SK-N-MC (cell line): ENCODE results near the gene SIGLEC15.

ENCODE experiments used
- DNase-seq: peaks from one replicate; pipeline ENCODE4 v3.0.0-alpha.2; 2011; ENCODE audit warnings: low read depth, low spot score
- H3K27ac ChIP-seq: fragments of 200-600 bp; sonication (generic); 2 replicates; pipeline ENCODE4 v1.5.1; 2016; ENCODE audit warnings: mixed run types
- H3K36me3 ChIP-seq: fragments of 200-600 bp; sonication (generic); 2 replicates; pipeline ENCODE4 v1.6.1; 2017; ENCODE audit warnings: antibody characterized with exemption, low read length, mixed read lengths; ENCODE audit not compliant: insufficient read depth
- H3K4me3 ChIP-seq: fragments of 200-600 bp; sonication (generic); 2 replicates; pipeline ENCODE4 v1.5.1; 2016
- H3K9ac ChIP-seq: fragments of 200-600 bp; sonication (generic); 2 replicates; pipeline ENCODE4 v1.8.0; 2017; ENCODE audit warnings: mixed run types, mixed read lengths; ENCODE audit not compliant: insufficient read length
- H3K9me3 ChIP-seq: fragments of 200-600 bp; sonication (generic); 2 replicates; pipeline ENCODE4 v1.6.1; 2017; ENCODE audit warnings: low read depth, mild to moderate bottlenecking, antibody characterized with exemption, low read length, moderate library complexity, mixed read lengths
- EZH2 ChIP-seq: fragments of 200-600 bp; sonication (generic); IDR thresholded peaks from one replicate; pipeline ENCODE4 v1.6.1; 2017; ENCODE audit warnings: antibody characterized with exemption
- FOXP2 ChIP-seq: optimal IDR thresholded peaks from 2 replicates; pipeline ENCODE3; 2011; ENCODE audit warnings: mild to moderate bottlenecking, moderate library complexity; ENCODE audit not compliant: insufficient read depth; ENCODE audit errors: extremely low read length, control extremely low read depth
- POLR2AphosphoS5 ChIP-seq: IDR thresholded peaks from 2 replicates; pipeline ENCODE4 v1.6.1; 2012; ENCODE audit warnings: mild to moderate bottlenecking, low read depth, low read length, borderline replicate concordance

SIGLEC15 gene

GRCh38 chr18:45877403-45877802, 51.9 kb downstream of the SIGLEC15 start:
- no peak for DNase-seq
- Histone ChIP-seq H3K9ac (no peak overlapping the region), H3K9me3 (no peaks in the 10 kb centered on the region), H3K4me3 (no peak overlapping the region), H3K27ac (no peak overlapping the region), H3K36me3 (peaks cover 11% of the 10 kb centered on the region; the same call in 1 of the 2 replicates)
- TF ChIP-seq EZH2 (no peak), POLR2AphosphoS5 (no peak), FOXP2 (no peak)

DNA sequence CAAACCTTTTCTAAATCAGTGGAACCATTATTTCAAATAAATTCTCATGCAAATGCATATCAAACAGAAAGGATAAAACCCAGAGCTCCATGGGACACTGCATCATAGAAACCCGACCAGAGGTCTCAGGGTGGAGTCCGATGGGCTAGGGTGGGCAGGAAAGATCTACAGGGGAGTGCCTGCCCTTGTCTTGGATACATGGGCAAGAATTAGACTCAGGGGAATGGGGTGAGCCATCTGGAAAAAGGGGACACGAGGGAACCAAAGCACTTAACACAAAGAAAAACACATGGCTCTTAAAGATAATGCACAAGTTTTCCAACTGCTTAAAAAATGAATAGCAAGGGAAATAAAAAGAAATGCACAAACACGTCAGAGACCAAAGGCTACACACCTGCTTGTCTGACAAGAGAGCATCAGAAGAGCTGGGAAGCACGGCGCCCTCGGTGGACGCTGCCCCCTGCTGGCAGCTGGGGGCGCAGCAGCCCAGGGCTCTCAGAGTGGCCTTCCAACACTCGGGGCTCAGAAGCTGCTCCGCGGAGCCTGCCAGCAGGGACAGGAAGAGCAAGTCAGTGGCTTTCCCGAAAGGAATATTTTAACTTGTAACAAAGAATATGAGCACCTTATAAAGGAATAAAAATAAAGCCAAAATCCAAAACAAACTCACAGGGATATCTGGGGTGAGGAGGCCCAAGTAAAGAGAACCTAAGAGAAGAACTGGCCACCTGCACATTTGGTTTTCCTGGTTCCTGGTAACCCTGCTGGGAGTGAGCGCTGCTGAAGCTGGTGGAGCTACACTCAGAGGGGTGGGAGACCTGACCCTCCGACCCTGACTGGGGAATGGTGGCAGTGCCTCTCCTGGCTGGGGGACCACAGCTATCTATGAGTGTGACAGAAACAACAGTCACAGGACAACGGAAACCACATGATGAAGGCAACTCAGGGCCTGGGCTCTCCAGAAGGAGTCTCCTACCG, 54.5 kb downstream of the SIGLEC15 start:
- H3K4me3 ChIP-seq: no peak overlapping the region
- H3K9ac ChIP-seq: no peak overlapping the region
- peaks cover 6% of the 10 kb centered on the region; the same call in 1 of the 2 replicates for H3K36me3 ChIP-seq
- H3K27ac ChIP-seq: no peak overlapping the region
- H3K9me3 ChIP-seq: no peaks in the 10 kb centered on the region
- DNase-seq: no peak
- no peak for TF ChIP-seq EZH2
- TF ChIP-seq FOXP2: no peak
- TF ChIP-seq POLR2AphosphoS5: no peak

GRCh38 chr18:45880876-45881558, 55.5 kb downstream of the SIGLEC15 start:
- TF ChIP-seq POLR2AphosphoS5: no peak
- no peak for TF ChIP-seq FOXP2
- TF ChIP-seq EZH2: no peak
- Histone ChIP-seq H3K4me3 (no peak overlapping the region), H3K9me3 (no peaks in the 10 kb centered on the region), H3K27ac (no peak overlapping the region), H3K36me3 (no peaks in the 10 kb centered on the region; the same call in 1 of the 2 replicates), H3K9ac (no peak overlapping the region)
- no peak for DNase-seq

DNA sequence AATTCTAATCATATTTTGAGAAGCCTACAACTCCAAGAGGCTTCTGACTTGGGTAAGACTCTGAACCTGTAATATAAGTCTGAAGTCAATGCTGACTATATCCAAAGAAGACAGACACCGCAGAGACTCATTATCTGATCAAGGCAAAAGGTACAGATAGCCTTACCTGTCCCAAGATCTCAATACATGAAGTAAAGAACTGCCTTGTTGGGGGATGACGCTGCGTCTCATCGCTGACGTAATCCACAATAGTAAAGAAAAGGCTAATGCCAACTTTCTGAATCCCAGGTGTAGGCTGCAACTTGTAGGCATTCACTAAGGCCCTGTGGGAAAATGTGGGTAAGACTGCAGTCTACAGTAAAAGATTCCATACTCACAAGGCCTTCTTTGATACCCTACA, 62.1 kb downstream of the SIGLEC15 start:
- H3K36me3 ChIP-seq: no peaks in the 10 kb centered on the region

DNA sequence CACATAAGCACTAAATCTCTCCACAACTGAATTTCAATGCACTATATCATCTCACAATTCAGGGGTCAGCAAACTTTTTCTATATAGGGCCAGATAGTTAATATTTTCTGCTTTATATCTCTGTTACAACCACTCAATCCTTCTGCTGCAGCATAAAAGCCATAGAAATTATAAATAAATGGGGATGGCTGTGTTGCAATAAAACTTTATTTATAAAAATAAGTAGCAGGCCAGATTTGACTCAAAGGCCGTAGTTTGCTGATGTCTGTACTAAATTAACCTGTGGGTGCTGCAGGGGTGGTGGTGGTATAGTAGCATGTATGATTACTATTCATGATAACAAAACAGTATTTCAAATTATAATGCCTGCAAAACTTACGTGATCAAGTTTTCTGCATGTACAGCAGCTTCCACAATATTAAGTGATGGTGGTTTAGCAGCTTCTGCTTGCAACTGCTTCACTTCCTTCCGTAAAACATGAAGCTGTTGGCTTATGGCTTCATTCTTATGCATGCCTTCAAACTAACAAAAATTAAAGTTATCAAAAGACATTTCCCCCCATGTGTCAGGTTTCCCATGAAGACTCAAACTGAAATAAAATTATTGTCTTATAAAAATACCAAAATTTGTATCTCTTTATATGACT, 64.1 kb downstream of the SIGLEC15 start:
- Histone ChIP-seq H3K27ac (no peak overlapping the region), H3K9me3 (no peaks in the 10 kb centered on the region), H3K36me3 (no peaks in the 10 kb centered on the region), H3K4me3 (no peak overlapping the region), H3K9ac (no peak overlapping the region)
- TF ChIP-seq POLR2AphosphoS5 (no peak), EZH2 (no peak)
- no peak for DNase-seq

More for the DNA sequence above, 62.1 kb downstream of the SIGLEC15 start:
- Histone ChIP-seq H3K27ac (no peak overlapping the region), H3K4me3 (no peak overlapping the region), H3K9ac (no peak overlapping the region), H3K9me3 (no peaks in the 10 kb centered on the region)
- no peak for DNase-seq
- TF ChIP-seq EZH2 (no peak), POLR2AphosphoS5 (no peak), FOXP2 (no peak)

DNA sequence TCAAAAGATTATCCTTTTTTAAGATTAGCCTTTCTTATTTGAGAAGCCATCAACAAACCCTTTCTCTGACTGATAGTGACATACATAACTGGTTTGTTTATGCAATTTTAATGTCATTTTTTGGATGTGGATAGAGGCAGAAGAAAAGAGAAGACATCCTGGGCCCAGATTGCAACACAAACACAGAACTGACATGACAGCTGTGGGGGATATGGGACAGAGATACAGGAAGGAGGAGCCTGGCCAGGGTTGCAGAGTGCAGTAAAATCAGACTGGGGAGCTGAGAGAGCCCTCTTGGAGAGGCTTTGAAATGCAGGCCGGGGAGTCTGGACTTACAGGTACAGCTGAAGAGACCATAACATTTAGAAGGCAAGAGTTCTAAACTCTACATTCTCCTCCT, 65.1 kb downstream of the SIGLEC15 start:
- no peak for DNase-seq

GRCh38 chr18:45891806-45892205, 66.3 kb downstream of the SIGLEC15 start:
- no peak overlapping the region for H3K4me3 ChIP-seq
- no peak overlapping the region for H3K9ac ChIP-seq
- H3K36me3 ChIP-seq: no peaks in the 10 kb centered on the region
- no peak overlapping the region for H3K27ac ChIP-seq
- no peaks in the 10 kb centered on the region for H3K9me3 ChIP-seq
- no peak for DNase-seq
- TF ChIP-seq EZH2 (no peak), FOXP2 (no peak), POLR2AphosphoS5 (no peak)

More for the DNA sequence above, 65.1 kb downstream of the SIGLEC15 start:
- no peaks in the 10 kb centered on the region for H3K36me3 ChIP-seq
- no peak overlapping the region for H3K9ac ChIP-seq
- no peak overlapping the region for H3K27ac ChIP-seq
- TF ChIP-seq FOXP2 (no peak), POLR2AphosphoS5 (no peak), EZH2 (no peak)
- H3K4me3 ChIP-seq: no peak overlapping the region
- H3K9me3 ChIP-seq: no peaks in the 10 kb centered on the region
